Esophagus squamous epithelium (tissue), 5 donors: ENCODE measurements around the gene BHLHA15. TPM values are rescaled to one million over a fixed set of nuclear protein-coding genes. Genes with fewer than 3 reads are reported as not detected.

Experiments
- DNase-seq: peaks from one replicate; lab custom pipeline; 2025; lab: John Stamatoyannopoulos, UW
- H3K27ac ChIP-seq, 4 donors: fragments of 200-600 bp; sonication (generic); one replicate each; pipeline ENCODE4 v1.5.1; 2016 to 2019; ENCODE audit warnings: mild to moderate bottlenecking in 1 of 4
- H3K27me3 ChIP-seq, 4 donors: fragments of 200-600 bp; sonication (generic); 1 replicate in 3 of 4; 2 replicates in 1 of 4; pipeline versions ENCODE4 v1.5.1 to v1.6.0; 2017 to 2021; ENCODE audit warnings: antibody characterized with exemption in 1 of 4
- H3K36me3 ChIP-seq, 3 donors: fragments of 200-600 bp; sonication (generic); one replicate each; pipeline ENCODE4 v1.5.1; 2016 to 2019
- H3K4me1 ChIP-seq, 3 donors: fragments of 200-600 bp; sonication (generic); one replicate each; pipeline ENCODE4 v1.5.1; 2017 to 2019
- H3K4me3 ChIP-seq, 4 donors: fragments of 200-600 bp; sonication (generic); 1 replicate in 3 of 4; 2 replicates in 1 of 4; pipeline ENCODE4 v1.5.1; 2016 to 2019; ENCODE audit warnings: mild to moderate bottlenecking in 2 of 4, moderate library complexity in 1 of 4
- H3K9me3 ChIP-seq, 3 donors: fragments of 200-600 bp; sonication (generic); one replicate each; pipeline ENCODE4 v1.5.1; 2016 to 2019
- CTCF ChIP-seq, 6 experiments: fragments of 450-650 bp in 4 of 6; fragments of 200-600 bp in 2 of 6; sonication (generic) in 2 of 6; IDR thresholded peaks; one replicate each; pipeline ENCODE4 v1.5.1; 2016 to 2019; ENCODE audit warnings: antibody characterized with exemption in 6 of 6, mild to moderate bottlenecking in 4 of 6, moderate library complexity in 4 of 6
- POLR2A ChIP-seq, 4 donors: fragments of 450-650 bp; IDR thresholded peaks; one replicate each; pipeline ENCODE4 v1.6.1; 2017; ENCODE audit warnings: antibody characterized with exemption in 4 of 4, mild to moderate bottlenecking in 4 of 4, moderate library complexity in 3 of 4
- WGBS, 2 donors: methylation state at CpG; one replicate each; pipeline ENCODE4 v1.1.5; 2018; 5-methylcytosine and 5-hydroxymethylcytosine counted together
- intact Hi-C: fragments of 100-400 bp; cut with DNase I; formaldehyde crosslinking; loops from one replicate; pipeline ENCODE4 v1.15.0; 2022
- total RNA-seq, 4 donors: library from RNA; depleted of rRNA; stranded (reverse); fragments of >200 nt; gene quantifications; one replicate each; pipeline ENCODE4 v1.1.0, GENCODE V29; 2016
- donor health status: DM: yes; HTN: yes; CAD: no.

Gene BHLHA15
- total RNA-seq, 4 donors from 2014 or later = 0.82 to 8.0 (median 2.3) TPM

- WGBS, 2 donors = 94 to 100% methylated on average over 5 to 6 of the region's 25 CpGs
- TF ChIP-seq CTCF (IDR thresholded peaks at IDR 0.05) (no peak), POLR2A (IDR thresholded peaks at IDR 0.05) (no peak)
- peaks cover 10 to 94% (median 11%) of the 10 kb centered on the region in 3 donors for H3K36me3 ChIP-seq
- DNase-seq = no peak
- no peaks in the 10 kb centered on the region for H3K27me3 ChIP-seq
- no peak overlapping the region for H3K4me3 ChIP-seq
- H3K9me3 ChIP-seq = no peaks in the 10 kb centered on the region
- no peaks in the 10 kb centered on the region for H3K4me1 ChIP-seq
- intact Hi-C loops = no loop called here
- no peak overlapping the region for H3K27ac ChIP-seq
Observed at GRCh38 chr7:98236355-98237185, 25.3 kb downstream of the BHLHA15 start.

- Histone ChIP-seq H3K36me3 (peaks cover 10 to 88% (median 17%) of the 10 kb centered on the region in 3 donors), H3K4me3 (no peak overlapping the region), H3K27me3 (no peaks in the 10 kb centered on the region), H3K9me3 (no peaks in the 10 kb centered on the region), H3K4me1 (no peaks in the 10 kb centered on the region), H3K27ac (no peak overlapping the region)
- no peak for DNase-seq
- TF ChIP-seq POLR2A (IDR thresholded peaks at IDR 0.05) = no peak
- no peak for TF ChIP-seq CTCF (IDR thresholded peaks at IDR 0.05)
- 100% methylated on average over 1 of the region's 4 CpGs; no CpG with 5 or more reads in 1 of the 2 donors for WGBS, 2 donors
- intact Hi-C loops = no loop called here
Observed at GRCh38 chr7:98238076-98238475, 26.8 kb downstream of the BHLHA15 start.

GRCh38 chr7:98238976-98239375 is 27.7 kb downstream of the BHLHA15 start:
- peaks cover 10 to 88% (median 17%) of the 10 kb centered on the region in 3 donors for H3K36me3 ChIP-seq
- no peak for DNase-seq
- intact Hi-C loops = no loop called here
- H3K4me1 ChIP-seq = no peaks in the 10 kb centered on the region
- no peaks in the 10 kb centered on the region for H3K27me3 ChIP-seq
- no peak overlapping the region for H3K27ac ChIP-seq
- H3K9me3 ChIP-seq = no peaks in the 10 kb centered on the region
- no peak overlapping the region for H3K4me3 ChIP-seq
- no peak for TF ChIP-seq POLR2A (IDR thresholded peaks at IDR 0.05)
- TF ChIP-seq CTCF (IDR thresholded peaks at IDR 0.05) = no peak
- 89 to 97% methylated on average over 5 to 8 of the region's 9 CpGs for WGBS, 2 donors

- no peaks in the 10 kb centered on the region for H3K9me3 ChIP-seq
- H3K27ac ChIP-seq = no peak overlapping the region
- no peak for DNase-seq
- WGBS, 2 donors = 69% methylated on average over 5 to 11 of the region's 19 CpGs
- intact Hi-C loops = no loop called here
- H3K36me3 ChIP-seq = peaks cover 14 to 93% (median 17%) of the 10 kb centered on the region in 3 donors
- H3K27me3 ChIP-seq = no peaks in the 10 kb centered on the region
- peak in 5 of 6 experiments; percentile 34 to 55 (median 40) for TF ChIP-seq CTCF (IDR thresholded peaks at IDR 0.05)
- no peak for TF ChIP-seq POLR2A (IDR thresholded peaks at IDR 0.05)
- H3K4me3 ChIP-seq = no peak overlapping the region
- H3K4me1 ChIP-seq = peaks cover 0 to 12% (median 3%) of the 10 kb centered on the region in 3 donors
Observed at GRCh38 chr7:98240961-98241673, 29.9 kb downstream of the BHLHA15 start.
